Activated T-helper 1 cell treated with anti-CD3 and anti-CD28 coated beads, Interleukin-12 subunit alpha, Interleukin-12 subunit beta, Interleukin-2, Interleukin-4 antibody, amounts not matched to agents 30 ng/mL and 10 ng/mL and 1 ng/mL, durations not matched to agents 14 hours and 24 hours and 36 hours (primary cell): ENCODE data around the gene CCDC178. TPM values are rescaled to one million over a fixed set of nuclear protein-coding genes. Genes with fewer than 3 reads are reported as not detected.

Experiments
- DNase-seq: peaks from one replicate; pipeline ENCODE4 v3.0.0; 2021; ENCODE audit warnings: low spot score
- H3K27ac Mint-ChIP-seq: one replicate; pipeline ENCODE4 v1.8.0; 2021; ENCODE audit warnings: mild to moderate bottlenecking, mixed read lengths
- H3K27me3 Mint-ChIP-seq: one replicate; pipeline ENCODE4 v1.8.0; 2022; ENCODE audit warnings: mild to moderate bottlenecking, moderate library complexity, mixed read lengths; ENCODE audit not compliant: insufficient read depth
- H3K36me3 Mint-ChIP-seq: one replicate; pipeline ENCODE4 v1.8.0; 2021; ENCODE audit warnings: low read depth, mixed read lengths
- H3K4me1 Mint-ChIP-seq: one replicate; pipeline ENCODE4 v1.8.0; 2021; ENCODE audit warnings: low read depth, mixed read lengths
- H3K4me3 Mint-ChIP-seq: one replicate; pipeline ENCODE4 v1.8.0; 2021; ENCODE audit warnings: mild to moderate bottlenecking, moderate library complexity, mixed read lengths
- H3K9me3 Mint-ChIP-seq: one replicate; pipeline ENCODE4 v1.8.0; 2021; ENCODE audit warnings: mixed read lengths
- intact Hi-C: fragments of 100-400 bp; cut with micrococcal nuclease; formaldehyde crosslinking; loops from one replicate; pipeline ENCODE4 v1.15.1; 2024
- total RNA-seq: library from RNA; stranded (reverse); gene quantifications from 2 replicates; pipeline ENCODE4 v1.2.3, GENCODE V29; 2022

The CCDC178 gene
- not detected in 2 replicates for total RNA-seq

DNA sequence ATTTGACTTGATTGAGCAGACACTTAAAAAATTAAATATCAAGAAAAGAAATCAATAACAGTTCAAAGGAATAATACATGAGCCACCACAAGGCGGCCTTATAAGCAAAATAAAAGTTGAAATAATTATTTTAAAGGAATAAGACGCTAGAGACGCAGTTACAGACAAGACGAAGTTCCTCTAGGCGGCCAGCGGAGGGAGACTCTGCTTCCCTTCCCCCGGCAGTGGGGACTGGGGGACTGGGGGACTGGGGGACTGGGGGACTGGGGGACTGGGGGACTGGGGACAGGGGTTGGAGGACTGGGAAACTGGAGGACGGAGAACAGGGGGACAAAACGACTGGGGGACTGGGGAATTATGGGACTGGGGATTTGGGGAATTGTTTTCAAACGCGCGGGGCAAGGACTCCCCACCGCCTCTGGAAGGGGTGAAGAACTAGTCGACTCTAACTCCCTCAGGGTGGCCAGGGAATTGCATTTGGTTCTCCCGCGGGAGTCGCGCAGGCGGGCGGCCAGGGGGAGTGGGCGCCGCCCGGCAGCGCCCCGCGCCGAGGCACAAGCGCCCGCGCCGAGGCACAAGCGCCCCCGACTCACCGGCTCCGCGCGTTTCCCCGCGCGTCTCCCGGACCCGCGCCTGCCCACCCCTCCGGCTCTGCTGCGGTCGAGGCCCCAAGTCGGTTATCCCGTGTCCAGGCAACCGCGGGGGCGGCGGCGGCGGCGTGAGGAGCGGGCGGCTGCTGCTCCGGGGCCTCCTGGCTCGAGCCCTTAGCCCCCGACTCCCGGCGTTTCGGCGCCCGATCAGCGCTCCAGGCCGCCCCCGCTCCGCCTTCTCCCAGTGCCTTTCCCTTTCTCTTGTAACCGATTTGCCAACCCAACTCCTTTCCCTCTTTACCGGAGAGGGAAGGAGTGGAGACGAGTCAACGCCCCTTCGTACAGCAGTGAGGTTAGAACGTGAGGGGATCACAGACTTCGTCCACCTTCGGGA, at the start of gene CCDC178:
CCDC178 (minus strand) TSS at position 662 of the 984 bp plus-strand sequence. CDS start 28,633 bp downstream, outside the sequence.
- peaks cover 18% of the 10 kb centered on the region for H3K27me3 Mint-ChIP-seq
- no peak within 1 kb of the TSS for H3K27ac Mint-ChIP-seq
- H3K4me3 Mint-ChIP-seq, result no peak within 1 kb of the TSS
- intact Hi-C loops, result no loop called here
- no peaks in the 10 kb centered on the region for H3K36me3 Mint-ChIP-seq
- DNase-seq, result no peak
- H3K4me1 Mint-ChIP-seq, result no peaks in the 10 kb centered on the region
- no peaks in the 10 kb centered on the region for H3K9me3 Mint-ChIP-seq

DNA sequence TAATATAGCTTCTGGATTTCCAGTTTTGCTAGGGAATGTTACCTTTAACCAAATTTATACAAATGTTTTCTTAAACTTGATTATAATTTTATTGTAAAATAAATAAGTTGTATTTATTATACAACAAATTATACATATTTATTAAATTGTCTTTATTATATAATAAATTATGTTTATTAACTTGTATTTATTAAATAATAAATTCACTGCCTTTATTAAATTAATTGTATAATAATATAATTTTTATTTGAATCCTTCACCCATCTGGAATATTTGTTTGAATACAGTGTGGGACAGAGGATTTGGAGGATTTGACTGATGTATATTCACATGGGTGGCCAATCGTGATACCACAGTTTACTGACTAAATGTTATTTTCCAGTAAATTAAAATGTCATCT, 43.4 kb upstream of the CCDC178 start:
- intact Hi-C loops, result no loop called here
- Mint-ChIP-seq H3K27me3 (no peaks in the 10 kb centered on the region), H3K4me1 (no peaks in the 10 kb centered on the region)

GRCh38 chr18:33472509-33472908, 32.0 kb upstream of the CCDC178 start:
- no peak overlapping the region for H3K4me3 Mint-ChIP-seq
- intact Hi-C loops, result no loop called here
- H3K27ac Mint-ChIP-seq, result no peak overlapping the region
- H3K36me3 Mint-ChIP-seq, result no peaks in the 10 kb centered on the region
- H3K27me3 Mint-ChIP-seq, result no peaks in the 10 kb centered on the region
- no peaks in the 10 kb centered on the region for H3K9me3 Mint-ChIP-seq
- no peak for DNase-seq
- no peaks in the 10 kb centered on the region for H3K4me1 Mint-ChIP-seq

More for the DNA sequence above, 43.4 kb upstream of the CCDC178 start:
- H3K36me3 Mint-ChIP-seq, result no peaks in the 10 kb centered on the region
- H3K4me3 Mint-ChIP-seq, result no peak overlapping the region
- DNase-seq, result no peak
- no peak overlapping the region for H3K27ac Mint-ChIP-seq
- H3K9me3 Mint-ChIP-seq, result no peaks in the 10 kb centered on the region

DNA sequence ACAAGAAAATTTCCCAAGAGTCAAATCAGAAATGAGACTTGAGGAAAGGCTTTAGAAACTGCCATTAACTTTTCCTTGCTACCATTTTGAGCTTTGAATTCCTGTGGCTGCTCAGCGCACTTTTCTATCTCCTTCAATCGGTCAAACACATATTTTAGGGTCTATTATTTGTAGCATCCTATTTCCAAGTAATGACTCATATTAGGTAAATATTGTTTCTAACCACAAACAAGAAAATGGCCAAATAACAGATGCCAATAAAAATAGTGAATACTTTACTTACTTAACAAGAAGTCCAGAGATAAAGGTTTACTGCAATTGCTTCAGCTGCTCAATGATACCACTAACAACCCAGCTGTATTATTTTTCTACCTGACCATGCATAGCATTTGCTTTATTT, 29.7 kb upstream of the CCDC178 start:
- Mint-ChIP-seq H3K4me3 (no peak overlapping the region), H3K9me3 (no peaks in the 10 kb centered on the region), H3K36me3 (no peaks in the 10 kb centered on the region), H3K27me3 (no peaks in the 10 kb centered on the region), H3K4me1 (no peaks in the 10 kb centered on the region), H3K27ac (no peak overlapping the region)
- no peak for DNase-seq
- intact Hi-C loops, result no loop called here

DNA sequence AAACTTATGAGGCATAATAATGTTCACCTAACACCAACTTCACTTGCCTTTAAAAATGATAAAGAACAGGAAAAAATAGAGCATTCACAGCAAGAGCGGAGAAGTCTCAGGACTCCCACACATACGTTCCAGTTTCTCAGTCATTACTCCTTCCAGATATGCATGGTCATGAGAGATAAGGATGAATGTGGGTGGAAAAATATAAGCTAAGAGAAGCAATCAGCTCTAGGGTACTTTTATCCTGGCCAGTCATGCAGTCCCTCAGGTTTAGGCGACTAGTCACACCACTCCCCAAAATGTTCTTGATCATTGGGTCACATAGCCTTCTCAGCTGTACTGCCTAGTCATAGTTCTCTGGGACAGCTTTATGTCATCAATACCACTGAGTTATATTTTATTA, 29.2 kb upstream of the CCDC178 start:
- no peaks in the 10 kb centered on the region for H3K36me3 Mint-ChIP-seq
- no peaks in the 10 kb centered on the region for H3K4me1 Mint-ChIP-seq
- no peak overlapping the region for H3K27ac Mint-ChIP-seq
- H3K27me3 Mint-ChIP-seq, result no peaks in the 10 kb centered on the region
- H3K9me3 Mint-ChIP-seq, result no peaks in the 10 kb centered on the region
- intact Hi-C loops, result no loop called here
- DNase-seq, result no peak
- no peak overlapping the region for H3K4me3 Mint-ChIP-seq

- DNase-seq, result no peak
- Mint-ChIP-seq H3K4me3 (no peak overlapping the region), H3K27me3 (no peaks in the 10 kb centered on the region), H3K9me3 (no peaks in the 10 kb centered on the region), H3K36me3 (no peaks in the 10 kb centered on the region), H3K27ac (no peak overlapping the region), H3K4me1 (no peaks in the 10 kb centered on the region)
- intact Hi-C loops, result no loop called here
Observed at GRCh38 chr18:33467531-33467930, 27.0 kb upstream of the CCDC178 start.

- Mint-ChIP-seq H3K27me3 (no peaks in the 10 kb centered on the region), H3K27ac (no peak overlapping the region), H3K36me3 (no peaks in the 10 kb centered on the region), H3K9me3 (no peaks in the 10 kb centered on the region), H3K4me3 (no peak overlapping the region), H3K4me1 (no peaks in the 10 kb centered on the region)
- intact Hi-C loops, result no loop called here
- no peak for DNase-seq
Observed at GRCh38 chr18:33466822-33467221, 26.3 kb upstream of the CCDC178 start.

DNA sequence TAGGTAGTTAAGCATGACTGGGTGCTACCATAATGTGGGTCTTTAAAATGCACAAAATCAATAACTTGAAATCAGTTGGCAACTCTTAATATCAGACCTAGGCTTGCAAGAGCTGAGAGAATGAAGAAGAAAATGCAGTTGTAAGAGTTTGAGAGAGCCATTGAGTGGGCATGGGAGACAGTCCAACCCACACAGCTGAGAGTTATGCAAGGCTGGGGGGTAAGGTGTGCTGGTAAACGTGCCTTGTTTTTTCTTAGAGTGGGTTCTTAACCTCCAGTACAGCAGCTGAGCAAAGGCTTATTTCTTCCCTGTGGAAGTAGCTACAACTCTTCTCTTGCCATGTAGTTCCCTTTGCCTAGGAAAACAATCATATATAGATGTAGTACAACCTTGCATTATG, 20.2 kb upstream of the CCDC178 start:
- Mint-ChIP-seq H3K27me3 (peaks cover 2% of the 10 kb centered on the region), H3K4me3 (no peak overlapping the region)
- intact Hi-C loops, result no loop called here

DNA sequence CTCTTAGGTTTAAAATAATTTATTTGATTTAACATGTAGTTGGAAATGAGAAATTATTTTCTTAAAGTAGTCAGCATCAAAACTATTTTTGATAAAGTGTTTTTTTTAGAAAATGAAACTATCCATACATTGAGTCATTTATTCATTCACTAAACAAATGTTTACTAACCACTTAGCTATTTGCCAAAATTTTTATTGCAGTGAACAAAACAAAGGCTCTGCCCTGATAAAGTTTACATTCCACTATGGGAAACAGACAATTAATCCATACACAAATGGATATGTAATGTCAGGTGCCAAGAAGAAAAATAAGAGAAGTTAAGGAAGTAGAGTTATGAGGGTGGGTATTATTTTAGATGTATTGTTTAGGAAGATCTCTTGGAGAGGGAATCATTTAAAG, 19.1 kb upstream of the CCDC178 start:
- intact Hi-C loops, result no loop called here

More for the DNA sequence above, 20.2 kb upstream of the CCDC178 start:
- Mint-ChIP-seq H3K36me3 (no peaks in the 10 kb centered on the region), H3K27ac (no peak overlapping the region), H3K4me1 (no peaks in the 10 kb centered on the region), H3K9me3 (peaks cover 5% of the 10 kb centered on the region)
- no peak for DNase-seq

DNA sequence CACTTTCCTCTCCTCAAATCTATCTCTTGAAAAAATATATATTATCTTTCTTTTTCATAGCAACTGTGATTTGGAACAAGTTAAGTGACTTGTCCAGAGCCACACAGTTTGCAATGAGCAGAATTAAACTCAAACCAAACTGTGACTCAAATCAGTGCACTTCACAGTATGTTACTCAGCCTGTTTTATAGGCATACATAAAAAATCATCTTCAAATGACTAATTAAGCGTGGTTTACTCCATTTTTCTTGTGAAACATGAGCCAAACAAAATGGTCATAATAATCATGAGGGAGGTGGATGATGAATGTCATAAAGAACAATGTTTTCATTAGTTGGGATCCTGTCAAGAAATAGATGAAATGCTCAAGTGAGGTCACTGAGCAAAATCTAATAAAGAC, 6.1 kb upstream of the CCDC178 start:
- H3K27ac Mint-ChIP-seq, result no peak overlapping the region
- H3K36me3 Mint-ChIP-seq, result no peaks in the 10 kb centered on the region

More for the DNA sequence above, 19.1 kb upstream of the CCDC178 start:
- DNase-seq, result no peak
- H3K36me3 Mint-ChIP-seq, result no peaks in the 10 kb centered on the region
- peaks cover 2% of the 10 kb centered on the region for H3K27me3 Mint-ChIP-seq
- H3K27ac Mint-ChIP-seq, result no peak overlapping the region
- H3K4me1 Mint-ChIP-seq, result no peaks in the 10 kb centered on the region
- H3K4me3 Mint-ChIP-seq, result no peak overlapping the region
- peaks cover 5% of the 10 kb centered on the region for H3K9me3 Mint-ChIP-seq

DNA sequence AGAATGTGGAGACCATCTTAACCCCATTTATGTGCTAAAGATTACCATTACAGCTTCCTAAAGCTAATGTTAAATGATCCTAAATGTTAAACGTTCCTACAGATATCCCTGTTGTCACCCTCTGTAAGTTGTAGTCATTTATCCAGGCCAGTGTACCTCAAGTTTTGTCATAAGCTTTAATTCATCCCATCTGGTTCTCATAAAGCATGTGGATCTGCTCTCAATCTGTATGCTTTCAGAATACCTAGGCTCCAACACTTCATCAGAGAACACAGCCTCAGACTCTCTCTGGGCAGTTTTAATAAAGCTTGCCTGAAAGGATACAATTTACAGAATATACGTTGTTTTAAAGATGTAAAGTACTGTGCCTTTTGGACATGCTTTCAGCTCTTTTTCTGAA, 4.2 kb upstream of the CCDC178 start:
- Mint-ChIP-seq H3K4me3 (no peak overlapping the region), H3K27me3 (peaks cover 12% of the 10 kb centered on the region), H3K4me1 (no peaks in the 10 kb centered on the region), H3K27ac (no peak overlapping the region), H3K9me3 (no peaks in the 10 kb centered on the region), H3K36me3 (no peaks in the 10 kb centered on the region)
- intact Hi-C loops, result no loop called here
- DNase-seq, result no peak

More for the DNA sequence above, 6.1 kb upstream of the CCDC178 start:
- Mint-ChIP-seq H3K27me3 (peaks cover under 1% of the 10 kb centered on the region), H3K9me3 (no peaks in the 10 kb centered on the region), H3K4me3 (no peak overlapping the region), H3K4me1 (no peaks in the 10 kb centered on the region)
- DNase-seq, result no peak
- intact Hi-C loops, result no loop called here

DNA sequence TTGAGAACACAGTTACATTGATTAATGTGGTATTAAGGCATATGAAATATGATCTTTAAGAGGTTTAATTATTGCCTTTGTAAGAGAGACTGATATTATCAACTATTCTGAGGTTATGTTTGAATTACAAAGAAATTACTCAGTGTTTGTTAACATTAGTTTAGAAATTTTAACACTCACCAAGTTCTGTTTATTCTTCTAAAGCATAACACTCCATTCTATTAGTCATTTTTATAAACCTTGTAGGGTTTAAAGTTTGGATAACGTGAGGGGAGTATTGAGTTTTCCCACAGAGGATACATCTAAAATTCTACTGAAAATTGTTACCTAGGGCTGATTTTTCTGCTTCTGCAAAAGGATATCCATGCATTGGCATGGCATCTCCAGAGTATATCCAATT, 7.7 kb downstream of the CCDC178 start:
- H3K4me1 Mint-ChIP-seq, result no peaks in the 10 kb centered on the region
- no peaks in the 10 kb centered on the region for H3K36me3 Mint-ChIP-seq
- H3K9me3 Mint-ChIP-seq, result no peaks in the 10 kb centered on the region
- no peak overlapping the region for H3K4me3 Mint-ChIP-seq
- no peak overlapping the region for H3K27ac Mint-ChIP-seq
- no peaks in the 10 kb centered on the region for H3K27me3 Mint-ChIP-seq
- DNase-seq, result no peak
- intact Hi-C loops, result no loop called here

DNA sequence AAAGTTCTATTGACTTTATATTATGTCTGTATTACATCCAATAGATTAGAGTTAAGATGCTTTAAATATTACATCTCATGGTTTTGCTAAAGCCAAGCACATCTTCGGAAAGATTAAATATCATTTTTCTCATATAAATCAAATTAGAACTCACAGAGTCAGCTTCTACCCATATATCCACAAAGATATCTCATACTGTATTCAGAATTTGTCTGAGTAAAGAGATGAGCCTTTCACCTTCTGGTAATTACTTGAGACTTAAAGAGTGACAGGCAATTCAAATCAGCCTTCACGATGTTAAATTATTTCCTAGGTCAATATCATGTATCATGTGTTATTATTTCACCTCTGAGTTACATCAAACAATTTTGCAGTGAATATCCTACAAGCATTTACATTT, 13.0 kb downstream of the CCDC178 start:
- intact Hi-C loops, result no loop called here
- Mint-ChIP-seq H3K36me3 (no peaks in the 10 kb centered on the region), H3K27me3 (no peaks in the 10 kb centered on the region)

More for the DNA sequence above, 13.0 kb downstream of the CCDC178 start:
- Mint-ChIP-seq H3K27ac (no peak overlapping the region), H3K4me3 (no peak overlapping the region), H3K4me1 (no peaks in the 10 kb centered on the region), H3K9me3 (no peaks in the 10 kb centered on the region)
- no peak for DNase-seq
